Activated CD8-positive, alpha-beta memory T cell treated with anti-CD3 and anti-CD28 coated beads for 36 hours (primary cell): Measurements from ENCODE around the gene TMEM8B. TPM values are rescaled to one million over a fixed set of nuclear protein-coding genes. Genes with fewer than 3 reads are reported as not detected.

Source experiments
- CTCF ChIA-PET: fragments of 350-600 bp; sonication (Branson Sonifier 250); formaldehyde crosslinking; loops from one replicate; lab custom pipeline; 2021; ENCODE audit warnings: antibody characterized with exemption; lab: Charles Lee
- POLR2A ChIA-PET: fragments of 350-600 bp; sonication (Branson Sonifier 250); formaldehyde crosslinking; loops from one replicate; lab custom pipeline; 2021; ENCODE audit warnings: antibody characterized with exemption; lab: Charles Lee
- total RNA-seq, 2 experiments: library from RNA; stranded (reverse); gene quantifications; one replicate each; pipeline ENCODE4 v1.2.3, GENCODE V29; 2021

Gene TMEM8B
- total RNA-seq, 2 experiments from 2014 or later, result 2.2 to 2.4 TPM

- POLR2A ChIA-PET, result no interaction called here
- CTCF ChIA-PET, result interaction anchor here (0.9 to 1.7 kb wide), 2 partner anchors 16 to 50 kb away, joined by 3 to 5 read pairs; no protein-coding TSS in a partner anchor
Measured at GRCh38 chr9:35806101-35806500, 22.9 kb upstream of the TMEM8B start.

- CTCF ChIA-PET, result interaction anchor here (1.0 to 1.1 kb wide), 2 partner anchors 18 to 74 kb away, joined by 3 read pairs; no protein-coding TSS in a partner anchor
Measured at GRCh38 chr9:35808433-35808832, 20.6 kb upstream of the TMEM8B start.

GRCh38 chr9:35810122-35810521 is 18.9 kb upstream of the TMEM8B start:
- CTCF ChIA-PET, result interaction anchor here (1.3 kb wide), 1 partner anchor 20 kb away, joined by 3 read pairs; no protein-coding TSS in a partner anchor
- POLR2A ChIA-PET, result no interaction called here

More at GRCh38 chr9:35808433-35808832, 20.6 kb upstream of the TMEM8B start:
- POLR2A ChIA-PET, result no interaction called here

- ChIA-PET POLR2A (interaction anchor here (0.6 to 1.1 kb wide), 3 partner anchors 18 to 822 kb away, joined by 3 to 4 read pairs (median 3); partner anchors contain the start of genes DNAJB5 and TMEM8B), CTCF (interaction anchor here (0.9 to 2.7 kb wide), 12 partner anchors 9 to 85 kb away, joined by 3 to 8 read pairs (median 4); partner anchors contain the start of gene TLN1)
Measured at GRCh38 chr9:35811381-35812024, 17.5 kb upstream of the TMEM8B start.

GRCh38 chr9:35812025-35812602 is 16.9 kb upstream of the TMEM8B start, which contains the start of gene SPAG8:
TSS of gene SPAG8 (minus strand) at chr9:35812262. CDS start at chr9:35812147, 115 bp downstream.
- CTCF ChIA-PET, result interaction anchor here (1.2 to 2.7 kb wide), 11 partner anchors 9 to 86 kb away, joined by 3 to 8 read pairs (median 4); partner anchors contain the start of gene TLN1
- POLR2A ChIA-PET, result interaction anchor here (0.6 to 1.1 kb wide), 2 partner anchors 17 to 823 kb away, joined by 3 read pairs; partner anchors contain the start of genes DNAJB5 and TMEM8B

GRCh38 chr9:35813434-35814105 is 15.5 kb upstream of the TMEM8B start:
- CTCF ChIA-PET, result interaction anchor here (2.7 kb wide), 1 partner anchor 11 kb away, joined by 8 read pairs; no protein-coding TSS in a partner anchor

GRCh38 chr9:35814106-35814840 is 14.8 kb upstream of the TMEM8B start:
- ChIA-PET CTCF (interaction anchor here (2.7 kb wide), 1 partner anchor 11 kb away, joined by 8 read pairs; no protein-coding TSS in a partner anchor), POLR2A (interaction anchor here (0.5 to 1.1 kb wide), 4 partner anchors 16 to 164 kb away, joined by 3 to 6 read pairs (median 4); partner anchors contain the start of genes CCDC107 and RMRP)

More at GRCh38 chr9:35813434-35814105, 15.5 kb upstream of the TMEM8B start:
- POLR2A ChIA-PET, result interaction anchor here (1.1 kb wide), 1 partner anchor 15 kb away, joined by 3 read pairs; no protein-coding TSS in a partner anchor

- ChIA-PET POLR2A (interaction anchor here (0.7 to 1.1 kb wide), 3 partner anchors 16 to 157 kb away, joined by 3 to 4 read pairs (median 3); partner anchors contain the start of genes CCDC107 and RMRP), CTCF (no interaction called here)
Measured at GRCh38 chr9:35814841-35815543, 14.0 kb upstream of the TMEM8B start, which contains the start of gene HINT2. TSS of gene HINT2 (minus strand) at chr9:35815042. CDS start at chr9:35814979, 63 bp downstream.

GRCh38 chr9:35816708-35817107 is 12.3 kb upstream of the TMEM8B start:
- ChIA-PET CTCF (no interaction called here), POLR2A (no interaction called here)

- POLR2A ChIA-PET, result no interaction called here
- CTCF ChIA-PET, result interaction anchor here (1.0 kb wide), 1 partner anchor 62 kb away, joined by 3 read pairs; no protein-coding TSS in a partner anchor
Measured at GRCh38 chr9:35818341-35818740, 10.7 kb upstream of the TMEM8B start.

GRCh38 chr9:35820076-35820475 is 9.0 kb upstream of the TMEM8B start:
- POLR2A ChIA-PET, result no interaction called here

GRCh38 chr9:35822926-35823325 is 6.1 kb upstream of the TMEM8B start:
- CTCF ChIA-PET, result interaction anchor here (1.8 kb wide), 1 partner anchor 12 kb away, joined by 5 read pairs; no protein-coding TSS in a partner anchor
- POLR2A ChIA-PET, result no interaction called here

More at GRCh38 chr9:35820076-35820475, 9.0 kb upstream of the TMEM8B start:
- CTCF ChIA-PET, result no interaction called here

GRCh38 chr9:35826071-35826701 is 2.8 kb upstream of the TMEM8B start:
- POLR2A ChIA-PET, result no interaction called here

GRCh38 chr9:35827486-35827885 is 1.5 kb upstream of the TMEM8B start:
- POLR2A ChIA-PET, result no interaction called here
- CTCF ChIA-PET, result interaction anchor here (1.6 to 1.8 kb wide), 2 partner anchors 55 to 71 kb away, joined by 7 read pairs; no protein-coding TSS in a partner anchor

More at GRCh38 chr9:35826071-35826701, 2.8 kb upstream of the TMEM8B start:
- CTCF ChIA-PET, result interaction anchor here (0.7 to 2.8 kb wide), 11 partner anchors 10 to 70 kb away, joined by 3 to 14 read pairs (median 4); partner anchors contain the start of gene SPAG8

- CTCF ChIA-PET, result interaction anchor here (1.4 kb wide), 1 partner anchor 38 kb away, joined by 3 read pairs; no protein-coding TSS in a partner anchor
- POLR2A ChIA-PET, result interaction anchor here (0.6 to 0.7 kb wide), 4 partner anchors 17 to 116 kb away, joined by 3 to 6 read pairs (median 3); partner anchors contain the start of gene SPAG8
Measured at GRCh38 chr9:35828716-35829083, 328 bp upstream of the TMEM8B start, which contains the start of gene FAM221B. TSS of gene FAM221B (minus strand) at chr9:35828732. CDS start at chr9:35826161, 2,571 bp downstream.

- ChIA-PET POLR2A (no interaction called here), CTCF (no interaction called here)
Measured at GRCh38 chr9:35829764-35830096, 702 bp downstream of the TMEM8B start.
